ENCODE results near the gene RHO. TPM values are rescaled to one million over a fixed set of nuclear protein-coding genes. Genes with fewer than 3 reads are reported as not detected.
"Not testable (repeated sequence)": the region's sequence is repeated elsewhere in the genome, so short reads cannot be mapped to it uniquely, and the experiment has no call there.

The RHO gene
- total RNA-seq, 4 donors from 2014 or later, result not detected

DNA sequence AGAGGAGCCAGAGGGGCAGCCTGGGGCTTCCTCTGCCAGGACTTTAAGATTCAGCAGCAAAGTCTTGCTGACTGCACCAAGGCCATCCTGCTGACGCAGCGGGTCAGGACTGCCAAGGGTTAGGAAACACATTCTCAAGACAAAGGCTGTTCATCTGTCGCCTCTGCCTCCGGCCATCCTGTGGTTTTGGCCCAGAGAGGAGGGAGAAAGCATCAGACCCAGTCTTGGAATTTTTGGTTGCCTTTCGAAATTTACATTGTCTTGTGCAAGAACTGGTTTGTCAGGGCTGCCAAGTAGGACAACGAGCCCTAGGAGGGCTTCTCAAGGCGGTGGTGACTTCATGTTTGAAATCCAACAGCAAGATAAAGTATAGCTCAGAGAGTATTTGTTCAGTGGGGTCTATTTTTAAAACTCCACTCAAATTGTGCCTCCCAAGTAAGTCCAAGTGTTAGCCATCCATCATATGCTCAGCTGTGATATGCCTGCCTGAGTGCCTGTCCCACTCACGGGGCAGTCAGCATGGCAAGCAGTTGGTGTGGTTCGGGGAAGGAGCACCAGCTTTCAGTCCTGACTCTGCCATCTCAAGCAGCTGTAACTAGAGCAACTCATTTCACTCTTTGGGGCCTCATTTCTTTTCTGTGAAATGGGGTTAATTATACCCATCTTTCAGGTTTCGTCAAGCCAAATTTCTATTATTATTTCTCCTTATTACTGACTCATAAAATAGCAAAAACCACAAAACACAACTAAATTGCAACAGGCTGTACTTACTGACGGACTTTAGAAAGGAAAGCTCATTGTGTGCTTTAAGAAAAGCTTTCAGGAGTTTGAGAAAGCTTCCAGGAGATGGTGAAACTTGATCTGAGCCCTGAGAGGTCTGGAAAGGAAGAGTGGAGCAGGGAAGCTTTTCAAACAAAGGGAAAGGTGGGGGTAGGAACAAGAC is 42.4 kb upstream of the RHO start:
- peaks cover 0 to 29% (median 0%) of the 10 kb centered on the region in 3 donors for H3K36me3 ChIP-seq
- TF ChIP-seq, protein P1, sequence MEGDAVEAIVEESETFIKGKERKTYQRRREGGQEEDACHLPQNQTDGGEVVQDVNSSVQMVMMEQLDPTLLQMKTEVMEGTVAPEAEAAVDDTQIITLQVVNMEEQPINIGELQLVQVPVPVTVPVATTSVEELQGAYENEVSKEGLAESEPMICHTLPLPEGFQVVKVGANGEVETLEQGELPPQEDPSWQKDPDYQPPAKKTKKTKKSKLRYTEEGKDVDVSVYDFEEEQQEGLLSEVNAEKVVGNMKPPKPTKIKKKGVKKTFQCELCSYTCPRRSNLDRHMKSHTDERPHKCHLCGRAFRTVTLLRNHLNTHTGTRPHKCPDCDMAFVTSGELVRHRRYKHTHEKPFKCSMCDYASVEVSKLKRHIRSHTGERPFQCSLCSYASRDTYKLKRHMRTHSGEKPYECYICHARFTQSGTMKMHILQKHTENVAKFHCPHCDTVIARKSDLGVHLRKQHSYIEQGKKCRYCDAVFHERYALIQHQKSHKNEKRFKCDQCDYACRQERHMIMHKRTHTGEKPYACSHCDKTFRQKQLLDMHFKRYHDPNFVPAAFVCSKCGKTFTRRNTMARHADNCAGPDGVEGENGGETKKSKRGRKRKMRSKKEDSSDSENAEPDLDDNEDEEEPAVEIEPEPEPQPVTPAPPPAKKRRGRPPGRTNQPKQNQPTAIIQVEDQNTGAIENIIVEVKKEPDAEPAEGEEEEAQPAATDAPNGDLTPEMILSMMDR (IDR thresholded peaks at IDR 0.05), result no peak
- no peak for TF ChIP-seq POLR2A (IDR thresholded peaks at IDR 0.05)
- TF ChIP-seq EP300 (IDR thresholded peaks at IDR 0.05), result peak; percentile 61 to 94
- no peaks in the 10 kb centered on the region for H3K9me3 ChIP-seq
- 29 to 40% methylated on average over 10 to 11 of the region's 11 CpGs for WGBS, 2 donors
- DNase-seq (ENCODE audit: low spot score in 2 of 2), result peak; percentile 73 to 80
- H3K4me3 ChIP-seq, result no peak overlapping the region
- peaks cover 0 to 64% (median 31%) of the 10 kb centered on the region in 4 donors for H3K4me1 ChIP-seq
- peak overlapping the region; percentile 33 to 93 (median 64) for H3K27ac ChIP-seq
- H3K27me3 ChIP-seq, result no peaks in the 10 kb centered on the region

DNA sequence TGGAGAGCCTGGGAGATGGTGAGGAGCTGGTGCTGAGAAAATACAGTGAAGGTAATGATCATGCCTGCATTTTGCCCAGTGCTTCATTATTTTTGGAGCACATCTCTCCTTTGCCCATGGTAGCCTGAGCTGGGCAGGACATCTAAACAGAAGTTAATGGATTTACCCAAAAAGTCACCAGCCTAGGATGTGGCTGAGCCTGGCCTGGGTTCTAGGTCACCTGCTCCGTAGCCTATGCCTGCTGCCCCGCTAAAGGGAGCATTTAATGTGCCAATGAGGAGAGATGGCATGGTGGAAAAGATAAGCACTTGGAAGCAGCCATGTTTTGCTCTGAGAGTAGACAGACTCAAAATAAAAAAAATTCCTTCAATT is 41.8 kb upstream of the RHO start:
- 95 to 100% methylated on average over 2 of the region's 2 CpGs for WGBS, 2 donors
- no peak for TF ChIP-seq POLR2A (IDR thresholded peaks at IDR 0.05)
- TF ChIP-seq, protein P1 (IDR thresholded peaks at IDR 0.05), result no peak
- TF ChIP-seq EP300 (IDR thresholded peaks at IDR 0.05), result no peak
- H3K27me3 ChIP-seq, result no peaks in the 10 kb centered on the region
- no peaks in the 10 kb centered on the region for H3K9me3 ChIP-seq
- peaks cover 0 to 33% (median 0%) of the 10 kb centered on the region in 3 donors for H3K36me3 ChIP-seq
- DNase-seq (ENCODE audit: low spot score in 2 of 2), result no peak
- peak overlapping the region; percentile 33 to 93 (median 64) for H3K27ac ChIP-seq
- no peak overlapping the region for H3K4me3 ChIP-seq
- H3K4me1 ChIP-seq, result peaks cover 0 to 57% (median 28%) of the 10 kb centered on the region in 4 donors

DNA sequence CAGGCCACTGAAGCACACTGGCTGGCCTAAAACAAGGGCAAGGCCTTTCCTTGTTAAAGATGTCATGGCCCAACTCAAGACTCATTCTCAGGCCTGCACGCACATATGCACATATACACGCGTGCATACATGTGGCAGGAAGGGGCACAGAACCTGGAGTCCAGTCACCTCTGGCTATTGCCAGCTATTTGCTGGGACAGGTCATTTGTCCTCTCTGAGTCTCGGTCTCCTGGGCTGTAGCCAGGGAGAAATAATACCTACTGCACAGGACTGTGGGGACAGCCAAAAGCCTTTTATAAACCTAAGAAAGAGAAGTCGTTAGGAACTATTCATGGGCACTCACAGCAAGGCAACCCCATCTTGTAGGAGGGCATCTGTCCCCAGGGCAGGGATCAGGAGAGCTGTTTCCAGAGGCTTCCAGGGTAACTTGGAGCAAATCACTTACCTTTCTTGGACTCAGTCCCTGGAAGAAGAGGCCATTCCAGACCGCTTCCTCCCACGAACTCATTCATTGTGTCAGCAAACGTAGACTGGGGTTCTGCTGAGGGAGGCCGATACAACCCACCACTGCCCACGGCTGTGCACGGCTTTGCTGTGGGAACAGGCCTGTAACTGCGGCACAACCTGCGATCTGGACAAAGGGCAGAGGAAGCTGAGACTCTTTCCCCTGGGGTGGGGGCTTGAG is 41.1 kb upstream of the RHO start:
- peaks cover 0 to 40% (median 3%) of the 10 kb centered on the region in 3 donors for H3K36me3 ChIP-seq
- no peaks in the 10 kb centered on the region for H3K9me3 ChIP-seq
- H3K4me3 ChIP-seq, result no peak overlapping the region
- TF ChIP-seq POLR2A (IDR thresholded peaks at IDR 0.05) (no peak), EP300 (IDR thresholded peaks at IDR 0.05) (no peak)
- TF ChIP-seq, protein P1 (IDR thresholded peaks at IDR 0.05), result no peak
- peak overlapping the region in 3 of 4 donors; percentile 48 to 93 (median 80) for H3K27ac ChIP-seq
- no peak for DNase-seq (ENCODE audit: low spot score in 2 of 2)
- no peaks in the 10 kb centered on the region for H3K27me3 ChIP-seq
- 84 to 86% methylated on average over 12 to 13 of the region's 13 CpGs for WGBS, 2 donors
- peaks cover 0 to 51% (median 23%) of the 10 kb centered on the region in 4 donors for H3K4me1 ChIP-seq

DNA sequence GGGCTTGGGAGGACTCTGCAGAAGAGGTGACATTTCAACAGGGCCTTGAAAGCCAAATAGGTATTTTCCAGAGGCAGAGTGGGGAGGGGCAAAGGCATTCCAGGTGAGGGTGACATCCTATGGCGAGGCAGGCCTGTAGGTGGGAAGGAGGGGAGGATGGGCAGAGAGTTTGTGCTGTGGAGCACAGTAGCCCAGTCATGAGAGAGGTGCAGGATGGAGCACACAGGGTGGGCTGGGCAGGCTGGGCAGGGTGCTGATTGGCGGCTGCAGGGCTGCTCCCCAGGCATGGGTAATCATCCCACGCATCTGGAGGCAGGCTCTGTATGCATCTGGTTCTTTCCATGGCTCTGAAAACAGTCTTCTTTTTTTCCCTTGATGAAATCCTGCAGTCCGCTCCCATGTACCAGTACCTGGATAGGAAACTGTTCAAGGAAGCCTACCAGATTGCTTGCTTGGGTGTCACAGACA is 40.5 kb upstream of the RHO start:
- Histone ChIP-seq H3K27ac (peak overlapping the region in 2 of 4 donors; percentile 80 to 93), H3K4me1 (peaks cover 0 to 45% (median 23%) of the 10 kb centered on the region in 4 donors), H3K36me3 (peaks cover 0 to 43% (median 3%) of the 10 kb centered on the region in 3 donors)
- not testable (repeated sequence) for DNase-seq (ENCODE audit: low spot score in 2 of 2); H3K9me3 ChIP-seq; H3K27me3 ChIP-seq; H3K4me3 ChIP-seq
- 69 to 94% methylated on average over 4 of the region's 4 CpGs for WGBS, 2 donors

DNA sequence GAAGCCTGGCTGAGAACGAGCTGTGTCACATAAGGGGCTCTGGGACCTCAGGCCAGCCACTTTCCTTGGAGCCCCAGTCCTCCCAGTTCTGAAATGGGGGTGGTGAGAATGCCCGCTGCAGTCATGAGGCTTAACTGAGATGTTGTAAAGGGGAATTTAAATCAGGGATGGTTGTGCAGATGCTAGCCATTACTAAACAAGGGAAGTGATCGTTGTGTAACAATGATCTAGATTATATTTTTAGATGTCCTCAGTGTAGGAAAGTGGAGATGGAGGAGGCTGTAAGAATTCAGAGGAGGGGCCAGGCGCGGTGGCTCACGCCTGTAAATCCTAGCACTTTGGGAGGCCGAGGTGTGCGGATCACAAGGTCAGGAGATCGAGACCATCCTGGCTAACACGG is 39.2 kb upstream of the RHO start:
- TF ChIP-seq EP300 (IDR thresholded peaks at IDR 0.05), result peak; percentile 16 to 71
- not testable (repeated sequence) for H3K4me3 ChIP-seq, H3K9me3 ChIP-seq, H3K27me3 ChIP-seq
- peak overlapping the region in 3 of 4 donors; percentile 5 to 93 (median 88) for H3K27ac ChIP-seq
- peak in 1 of 2 donors; percentile 28 for DNase-seq (ENCODE audit: low spot score in 2 of 2)
- peaks cover 0 to 45% (median 24%) of the 10 kb centered on the region in 4 donors for H3K4me1 ChIP-seq
- 84 to 85% methylated on average over 10 of the region's 10 CpGs for WGBS, 2 donors
- H3K36me3 ChIP-seq, result peaks cover 0 to 42% (median 3%) of the 10 kb centered on the region in 3 donors
